ENCODE measurements around the gene NBPF11. TPM values are rescaled to one million over a fixed set of nuclear protein-coding genes. Genes with fewer than 3 reads are reported as not detected.
"Not testable (repeated sequence)": the region's sequence is repeated elsewhere in the genome, so short reads cannot be mapped to it uniquely, and the experiment has no call there.

Gene NBPF11
- total RNA-seq, 3 donors from 2014 or later (not counting 1 experiment from before 2014, with no cell fraction given): 22.5 to 24.2 (median 22.6) TPM

DNA sequence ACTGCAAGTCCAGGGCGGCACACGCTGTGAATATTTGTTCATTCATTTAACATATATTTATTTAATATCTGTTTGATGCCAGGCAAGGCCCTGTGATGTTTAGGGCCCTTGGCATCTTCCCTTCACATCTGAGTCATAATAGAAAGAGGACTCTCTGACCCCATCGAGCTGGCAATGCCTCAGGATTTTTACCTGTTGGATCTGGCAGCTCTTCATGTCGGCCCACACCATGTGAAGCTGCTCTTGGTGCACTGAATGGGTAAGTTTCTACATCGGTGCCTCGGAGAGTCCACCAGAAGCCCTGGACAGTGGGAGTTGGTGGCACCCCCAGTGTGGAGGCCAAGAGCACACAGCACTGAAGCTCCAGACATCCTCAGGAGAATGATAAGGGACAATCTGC is 8.9 kb downstream of the NBPF11 start:
- H3K27ac ChIP-seq (ENCODE audit: low read length); H3K4me1 Mint-ChIP-seq; H3K36me3 ChIP-seq (ENCODE audit: control insufficient read depth, insufficient read depth, low read length); H3K4me1 ChIP-seq (ENCODE audit: control insufficient read depth, insufficient read depth, low read length); H3K27ac Mint-ChIP-seq; intact Hi-C loops (cut with micrococcal nuclease); ATAC-seq; H3K4me3 ChIP-seq (ENCODE audit: low read length); H3K9me3 ChIP-seq (ENCODE audit: control insufficient read depth, insufficient read depth, low read length); H3K27me3 ChIP-seq (ENCODE audit: control insufficient read depth, insufficient read depth, low read length); DNase-seq; H3K4me3 Mint-ChIP-seq; H3K36me3 Mint-ChIP-seq; H3K27me3 Mint-ChIP-seq (ENCODE audit: low read depth in 2 of 2); H3K9me3 Mint-ChIP-seq: not testable (repeated sequence)
- WGBS (ENCODE audit: insufficient coverage): no CpG with 5 or more reads among the region's 6 CpGs

GRCh38 chr1:148141936-148142335 is 10.1 kb downstream of the NBPF11 start:
- H3K4me1 ChIP-seq (ENCODE audit: control insufficient read depth, insufficient read depth, low read length); H3K27ac Mint-ChIP-seq; H3K36me3 ChIP-seq (ENCODE audit: control insufficient read depth, insufficient read depth, low read length); intact Hi-C loops (cut with micrococcal nuclease); H3K36me3 Mint-ChIP-seq; ATAC-seq; H3K4me3 ChIP-seq (ENCODE audit: low read length); H3K27me3 Mint-ChIP-seq (ENCODE audit: low read depth in 2 of 2); H3K4me1 Mint-ChIP-seq; H3K9me3 ChIP-seq (ENCODE audit: control insufficient read depth, insufficient read depth, low read length); H3K9me3 Mint-ChIP-seq; DNase-seq; H3K27ac ChIP-seq (ENCODE audit: low read length); H3K4me3 Mint-ChIP-seq; H3K27me3 ChIP-seq (ENCODE audit: control insufficient read depth, insufficient read depth, low read length): not testable (repeated sequence)
- WGBS (ENCODE audit: insufficient coverage): no CpG with 5 or more reads among the region's 1 CpG

DNA sequence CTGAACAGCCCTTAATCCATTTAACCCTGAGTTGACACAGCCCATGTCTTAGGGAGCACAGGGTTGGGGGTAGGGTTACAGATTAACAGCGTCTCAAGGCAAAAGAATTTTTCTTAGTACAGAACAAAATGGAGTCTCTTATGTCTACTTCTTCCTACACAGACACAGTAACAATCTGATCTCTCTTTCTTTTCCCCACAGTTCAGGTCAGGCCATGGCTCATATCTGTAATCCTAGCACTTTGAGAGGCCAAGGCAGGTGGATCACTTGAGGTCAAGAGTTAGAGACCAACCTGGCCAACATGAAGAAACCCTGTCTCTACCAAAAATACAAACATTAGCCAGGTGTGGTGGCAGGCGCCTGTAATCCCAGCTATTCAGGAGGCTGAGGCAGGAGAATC is 13.5 kb downstream of the NBPF11 start:
- H3K36me3 Mint-ChIP-seq; H3K4me1 ChIP-seq (ENCODE audit: control insufficient read depth, insufficient read depth, low read length): not testable (repeated sequence)

GRCh38 chr1:148122341-148122740 is 29.7 kb downstream of the NBPF11 start:
- H3K27me3 Mint-ChIP-seq (ENCODE audit: low read depth in 2 of 2); H3K27me3 ChIP-seq (ENCODE audit: control insufficient read depth, insufficient read depth, low read length); H3K4me3 Mint-ChIP-seq; H3K9me3 Mint-ChIP-seq; H3K9me3 ChIP-seq (ENCODE audit: control insufficient read depth, insufficient read depth, low read length); H3K4me3 ChIP-seq (ENCODE audit: low read length); intact Hi-C loops (cut with micrococcal nuclease); DNase-seq; H3K36me3 ChIP-seq (ENCODE audit: control insufficient read depth, insufficient read depth, low read length); H3K4me1 ChIP-seq (ENCODE audit: control insufficient read depth, insufficient read depth, low read length); H3K36me3 Mint-ChIP-seq; H3K4me1 Mint-ChIP-seq; H3K27ac ChIP-seq (ENCODE audit: low read length); H3K27ac Mint-ChIP-seq; ATAC-seq: not testable (repeated sequence)
- WGBS (ENCODE audit: insufficient coverage): 97% methylated on average over 4 of the region's 5 CpGs

More for the DNA sequence above, 13.5 kb downstream of the NBPF11 start:
- H3K27me3 ChIP-seq (ENCODE audit: control insufficient read depth, insufficient read depth, low read length); intact Hi-C loops (cut with micrococcal nuclease); H3K4me3 ChIP-seq (ENCODE audit: low read length); H3K4me1 Mint-ChIP-seq; H3K27me3 Mint-ChIP-seq (ENCODE audit: low read depth in 2 of 2); H3K27ac ChIP-seq (ENCODE audit: low read length); H3K9me3 Mint-ChIP-seq; ATAC-seq; H3K9me3 ChIP-seq (ENCODE audit: control insufficient read depth, insufficient read depth, low read length); H3K36me3 ChIP-seq (ENCODE audit: control insufficient read depth, insufficient read depth, low read length); H3K27ac Mint-ChIP-seq; H3K4me3 Mint-ChIP-seq; DNase-seq: not testable (repeated sequence)
- no CpG with 5 or more reads among the region's 2 CpGs for WGBS (ENCODE audit: insufficient coverage)

DNA sequence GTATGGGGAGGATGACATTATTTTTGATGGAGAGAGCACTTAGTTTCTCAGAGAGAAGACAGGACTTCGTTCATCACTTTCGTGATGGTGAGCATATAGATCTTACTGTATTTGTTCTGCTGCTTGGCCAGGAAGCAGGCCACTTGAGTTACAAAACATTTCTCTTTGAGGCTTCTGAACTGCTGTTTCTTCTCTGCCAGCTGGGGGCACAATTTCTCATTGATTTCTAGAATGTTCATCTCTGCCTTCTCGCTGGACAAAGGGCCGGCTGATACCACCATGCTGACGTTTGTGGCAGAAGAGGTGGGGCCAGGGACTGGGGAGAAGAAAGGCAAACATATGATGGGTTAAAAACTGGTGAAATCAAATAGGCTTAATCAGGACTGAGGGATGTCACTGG is 31.7 kb downstream of the NBPF11 start:
- 100% methylated on average over 2 of the region's 5 CpGs for WGBS (ENCODE audit: insufficient coverage)

DNA sequence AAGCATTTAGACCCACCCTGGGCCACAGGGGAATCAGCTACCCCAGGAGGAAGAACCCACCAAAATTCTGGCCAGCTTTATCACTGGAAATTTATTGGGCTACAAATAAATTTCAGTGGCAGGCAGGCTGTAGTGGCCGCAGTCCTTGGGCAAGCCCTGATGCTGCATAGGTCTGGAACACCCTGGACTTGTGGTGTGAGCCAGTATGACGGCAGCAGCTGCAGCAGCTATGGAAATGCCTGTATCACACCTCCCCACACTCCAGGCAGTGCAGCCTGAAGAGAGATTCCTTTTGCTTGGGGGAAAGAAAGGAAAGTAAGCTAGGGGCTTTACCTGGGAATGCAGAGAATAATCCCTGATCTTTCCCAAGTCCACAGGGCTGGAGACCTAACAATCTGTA is 56.3 kb downstream of the NBPF11 start:
- H3K27ac ChIP-seq (ENCODE audit: low read length); H3K27me3 Mint-ChIP-seq (ENCODE audit: low read depth in 2 of 2); intact Hi-C loops (cut with micrococcal nuclease); H3K4me3 Mint-ChIP-seq; DNase-seq; H3K36me3 Mint-ChIP-seq; H3K9me3 Mint-ChIP-seq; H3K4me1 Mint-ChIP-seq; H3K4me3 ChIP-seq (ENCODE audit: low read length); H3K27me3 ChIP-seq (ENCODE audit: control insufficient read depth, insufficient read depth, low read length); H3K9me3 ChIP-seq (ENCODE audit: control insufficient read depth, insufficient read depth, low read length); ATAC-seq; H3K27ac Mint-ChIP-seq; H3K36me3 ChIP-seq (ENCODE audit: control insufficient read depth, insufficient read depth, low read length); H3K4me1 ChIP-seq (ENCODE audit: control insufficient read depth, insufficient read depth, low read length): not testable (repeated sequence)
- WGBS (ENCODE audit: insufficient coverage): no CpG with 5 or more reads among the region's 2 CpGs

More for the DNA sequence above, 31.7 kb downstream of the NBPF11 start:
- H3K27me3 Mint-ChIP-seq (ENCODE audit: low read depth in 2 of 2); H3K36me3 ChIP-seq (ENCODE audit: control insufficient read depth, insufficient read depth, low read length); H3K27ac Mint-ChIP-seq; H3K4me1 ChIP-seq (ENCODE audit: control insufficient read depth, insufficient read depth, low read length); intact Hi-C loops (cut with micrococcal nuclease); ATAC-seq; H3K36me3 Mint-ChIP-seq; H3K4me3 ChIP-seq (ENCODE audit: low read length); H3K9me3 ChIP-seq (ENCODE audit: control insufficient read depth, insufficient read depth, low read length); H3K9me3 Mint-ChIP-seq; H3K4me3 Mint-ChIP-seq; H3K27me3 ChIP-seq (ENCODE audit: control insufficient read depth, insufficient read depth, low read length); H3K4me1 Mint-ChIP-seq; H3K27ac ChIP-seq (ENCODE audit: low read length): not testable (repeated sequence)
- DNase-seq: peak in 1 of 2 donors; percentile 2

- H3K27me3 Mint-ChIP-seq (ENCODE audit: low read depth in 2 of 2); intact Hi-C loops (cut with micrococcal nuclease): not testable (repeated sequence)
- no CpG with 5 or more reads among the region's 1 CpG for WGBS (ENCODE audit: insufficient coverage)
Measured at GRCh38 chr1:148086196-148086595, 65.9 kb downstream of the NBPF11 start.

GRCh38 chr1:148081205-148081604 is 70.9 kb downstream of the NBPF11 start:
- H3K27me3 Mint-ChIP-seq (ENCODE audit: low read depth in 2 of 2); H3K9me3 Mint-ChIP-seq; DNase-seq; H3K4me1 Mint-ChIP-seq; H3K36me3 Mint-ChIP-seq; H3K4me3 Mint-ChIP-seq; H3K4me1 ChIP-seq (ENCODE audit: control insufficient read depth, insufficient read depth, low read length); H3K27ac ChIP-seq (ENCODE audit: low read length); H3K27ac Mint-ChIP-seq; H3K36me3 ChIP-seq (ENCODE audit: control insufficient read depth, insufficient read depth, low read length); H3K4me3 ChIP-seq (ENCODE audit: low read length); H3K9me3 ChIP-seq (ENCODE audit: control insufficient read depth, insufficient read depth, low read length); H3K27me3 ChIP-seq (ENCODE audit: control insufficient read depth, insufficient read depth, low read length); intact Hi-C loops (cut with micrococcal nuclease): not testable (repeated sequence)
- ATAC-seq: peak; percentile 79 to 86 (median 80)
- no CpG with 5 or more reads among the region's 1 CpG for WGBS (ENCODE audit: insufficient coverage)

More at GRCh38 chr1:148086196-148086595, 65.9 kb downstream of the NBPF11 start:
- H3K36me3 ChIP-seq (ENCODE audit: control insufficient read depth, insufficient read depth, low read length); H3K9me3 ChIP-seq (ENCODE audit: control insufficient read depth, insufficient read depth, low read length); H3K27ac Mint-ChIP-seq; H3K4me1 Mint-ChIP-seq; DNase-seq; H3K9me3 Mint-ChIP-seq; ATAC-seq; H3K27me3 ChIP-seq (ENCODE audit: control insufficient read depth, insufficient read depth, low read length); H3K4me3 Mint-ChIP-seq; H3K27ac ChIP-seq (ENCODE audit: low read length); H3K4me1 ChIP-seq (ENCODE audit: control insufficient read depth, insufficient read depth, low read length); H3K36me3 Mint-ChIP-seq; H3K4me3 ChIP-seq (ENCODE audit: low read length): not testable (repeated sequence)

Measured in natural killer cell (primary cell).